IMR-90 (cell line): ENCODE measurements around the gene RGS13. TPM values are rescaled to one million over a fixed set of nuclear protein-coding genes. Genes with fewer than 3 reads are reported as not detected.

ENCODE experiments used
- ATAC-seq: fragments of 200-7000 bp; cut with Tn5 transposase; 2 replicates; pipeline ENCODE4 v1.9.1; 2020; ENCODE audit warnings: low read depth, mild to moderate bottlenecking, moderate library complexity
- BruUV-seq: library from RNA; stranded (reverse); fragments of 400-500 nt; replicated peaks from 2 replicates; lab custom pipeline; 2021; lab: Mats Ljungman, UMichigan
- CTCF ChIA-PET: fragments of 300-600 bp; formaldehyde crosslinking; extraction: SDS; loops from one replicate; lab custom pipeline; 2021; ENCODE audit warnings: antibody characterized with exemption; lab: Yijun Ruan, JAX
- POLR2A ChIA-PET: fragments of 300-600 bp; sonication (Branson Sonifier 250); formaldehyde crosslinking; loops from one replicate; lab custom pipeline; 2022; ENCODE audit warnings: antibody characterized with exemption; ENCODE audit not compliant: unreplicated experiment; lab: Charles Lee
- DNase-seq: peaks from one replicate; pipeline ENCODE4 v3.0.0; 2013
- H2AFZ ChIP-seq: replicated peaks from 2 replicates; pipeline ENCODE3; 2013; ENCODE audit warnings: low read length, mild to moderate bottlenecking; ENCODE audit not compliant: poor library complexity
- H2AK5ac ChIP-seq: 2 replicates; pipeline ENCODE4 v1.6.1; 2013; ENCODE audit warnings: low read depth, low read length, inconsistent platforms
- H2AK9ac ChIP-seq: replicated peaks from 2 replicates; pipeline ENCODE3; 2013; ENCODE audit warnings: mild to moderate bottlenecking, low read depth, low read length, moderate library complexity; ENCODE audit not compliant: poor library complexity
- H2BK120ac ChIP-seq: 2 replicates; pipeline ENCODE4 v1.6.1; 2013; ENCODE audit warnings: low read depth, low read length, inconsistent platforms
- H2BK15ac ChIP-seq: 3 replicates; pipeline ENCODE4 v1.6.1; 2013; ENCODE audit warnings: low read depth, low read length, inconsistent platforms
- H2BK20ac ChIP-seq: 2 replicates; pipeline ENCODE4 v1.6.1; 2013; ENCODE audit warnings: low read depth, mild to moderate bottlenecking, inconsistent platforms, low read length, moderate library complexity
- H2BK5ac ChIP-seq: 2 replicates; pipeline ENCODE4 v1.6.1; 2013; ENCODE audit warnings: mild to moderate bottlenecking, low read depth, low read length, inconsistent platforms; ENCODE audit not compliant: poor library complexity, severe bottlenecking
- H3K14ac ChIP-seq: replicated peaks from 2 replicates; pipeline ENCODE4 v1.6.1; 2013; ENCODE audit warnings: low read depth, low read length, inconsistent platforms
- H3K18ac ChIP-seq: 2 replicates; pipeline ENCODE4 v1.6.1; 2013; ENCODE audit warnings: low read depth, low read length, control low read depth
- H3K23ac ChIP-seq: 2 replicates; pipeline ENCODE4 v1.6.1; 2013; ENCODE audit warnings: low read depth, low read length, inconsistent platforms
- H3K27ac ChIP-seq: 2 replicates; pipeline ENCODE4 v1.5.1; 2013; ENCODE audit warnings: mild to moderate bottlenecking, control low read depth, low read length; ENCODE audit not compliant: insufficient read depth
- H3K27me3 ChIP-seq: 2 replicates; pipeline ENCODE4 v1.6.1; 2013; ENCODE audit warnings: low read length; ENCODE audit not compliant: control insufficient read depth, insufficient read depth
- H3K36me3 ChIP-seq: 2 replicates; pipeline ENCODE4 v1.6.1; 2013; ENCODE audit warnings: low read length, mixed read lengths; ENCODE audit not compliant: control insufficient read depth, insufficient read depth
- H3K4ac ChIP-seq: 2 replicates; pipeline ENCODE4 v1.6.1; 2013; ENCODE audit warnings: low read depth, low read length, inconsistent platforms
- H3K4me1 ChIP-seq: 2 replicates; pipeline ENCODE4 v1.6.1; 2013; ENCODE audit warnings: low read length, mixed read lengths; ENCODE audit not compliant: control insufficient read depth, insufficient read depth
- H3K4me2 ChIP-seq: 2 replicates; pipeline ENCODE4 v1.6.1; 2013; ENCODE audit warnings: low read depth, mild to moderate bottlenecking, control low read depth, low read length, moderate library complexity
- H3K4me3 ChIP-seq: 2 replicates; pipeline ENCODE4 v1.5.1; 2013; ENCODE audit warnings: low read depth, mild to moderate bottlenecking, control low read depth, low read length, moderate library complexity; ENCODE audit not compliant: insufficient read depth
- H3K56ac ChIP-seq: 2 replicates; pipeline ENCODE4 v1.6.1; 2013; ENCODE audit warnings: low read length, inconsistent platforms; ENCODE audit not compliant: insufficient read depth; ENCODE audit errors: extremely low read depth
- H3K79me1 ChIP-seq, 2 experiments: 2 replicates each; pipeline ENCODE4 v1.6.1; 2013; ENCODE audit warnings: low read length in 2 of 2, inconsistent platforms in 1 of 2, low read depth in 1 of 2
- H3K9ac ChIP-seq: 2 replicates; pipeline ENCODE4 v1.6.1; 2013; ENCODE audit warnings: low read depth, low read length, control low read depth
- H3K9me1 ChIP-seq: 2 replicates; pipeline ENCODE4 v1.6.1; 2013; ENCODE audit warnings: low read length, inconsistent platforms; ENCODE audit not compliant: insufficient read depth
- H3K9me3 ChIP-seq: 2 replicates; pipeline ENCODE4 v1.6.1; 2013; ENCODE audit warnings: low read length; ENCODE audit not compliant: control insufficient read depth, insufficient read depth
- H4K20me1 ChIP-seq: 2 replicates; pipeline ENCODE4 v1.6.1; 2013; ENCODE audit warnings: low read length, inconsistent platforms; ENCODE audit not compliant: insufficient read depth
- H4K5ac ChIP-seq: 2 replicates; pipeline ENCODE4 v1.6.1; 2013; ENCODE audit warnings: mild to moderate bottlenecking, low read depth, low read length, control low read depth
- H4K8ac ChIP-seq, 2 experiments: 2 replicates each; pipeline ENCODE4 v1.6.1; 2013; ENCODE audit warnings: low read depth in 2 of 2, low read length in 2 of 2, control low read depth in 1 of 2, inconsistent platforms in 1 of 2
- H4K91ac ChIP-seq: 2 replicates; pipeline ENCODE4 v1.6.1; 2013; ENCODE audit warnings: low read depth, low read length, inconsistent platforms; ENCODE audit not compliant: insufficient read depth
- BHLHE40 ChIP-seq: fragments of 150-350 bp; IDR thresholded peaks from 2 replicates; pipeline ENCODE4 v1.6.1; 2016; ENCODE audit warnings: mild to moderate bottlenecking, low read depth, low read length
- CHD1 ChIP-seq: IDR thresholded peaks from 2 replicates; pipeline ENCODE4 v1.6.1; 2012; ENCODE audit warnings: low read depth, low read length, improper control_type of control experiment
- CTCF ChIP-seq: conservative IDR thresholded peaks from 2 replicates; pipeline ENCODE4 v1.5.1; 2012; ENCODE audit warnings: mild to moderate bottlenecking, low read depth, low read length, improper control_type of control experiment
- FOS ChIP-seq: fragments of 150-350 bp; IDR thresholded peaks from 2 replicates; pipeline ENCODE4 v1.6.1; 2016; ENCODE audit warnings: low read depth, low read length
- MAZ ChIP-seq: IDR thresholded peaks from 2 replicates; pipeline ENCODE4 v1.6.1; 2012; ENCODE audit warnings: low read depth, mild to moderate bottlenecking, low read length, improper control_type of control experiment, moderate library complexity, borderline replicate concordance
- NFE2L2 ChIP-seq: fragments of 150-350 bp; IDR thresholded peaks from 2 replicates; pipeline ENCODE4 v1.6.1; 2016; ENCODE audit warnings: low read depth, mild to moderate bottlenecking, low read length
- RAD21 ChIP-seq: IDR thresholded peaks from 2 replicates; pipeline ENCODE4 v1.6.1; 2012; ENCODE audit warnings: low read length, improper control_type of control experiment
- RCOR1 ChIP-seq: IDR thresholded peaks from 2 replicates; pipeline ENCODE4 v1.6.1; 2012; ENCODE audit warnings: mild to moderate bottlenecking, low read length, improper control_type of control experiment; ENCODE audit not compliant: insufficient replicate concordance
- SMC3 ChIP-seq: fragments of 150-350 bp; IDR thresholded peaks from 2 replicates; pipeline ENCODE4 v1.6.1; 2016; ENCODE audit warnings: low read depth, mild to moderate bottlenecking, antibody characterized with exemption, low read length, moderate library complexity
- whole genome bisulfite sequencing, 2 experiments: methylation state at CpG; one replicate each; pipeline versions ENCODE4 v1.1.5 to v1.1.7; 2013; ENCODE audit warnings: missing lambda C conversion rate in 2 of 2; ENCODE audit not compliant: insufficient read length in 1 of 2; ENCODE audit errors: extremely low coverage in 2 of 2; 5-methylcytosine and 5-hydroxymethylcytosine counted together
- dilution Hi-C: fragments of 300-500 bp; cut with HindIII; formaldehyde crosslinking; loops from one replicate; pipeline ENCODE4 v1.14.3; 2018; ENCODE audit warnings: low sequenced_read_pairs; ENCODE audit not compliant: unreplicated experiment
- in situ Hi-C: fragments of 300-500 bp; cut with MboI; formaldehyde crosslinking; loops from 3 replicates; pipeline ENCODE4 v1.14.3; 2019; ENCODE audit warnings: low sequenced_read_pairs, inconsistent platforms, mixed read lengths
- intact Hi-C: fragments of 100-400 bp; cut with micrococcal nuclease; formaldehyde crosslinking; loops from 2 replicates; pipeline ENCODE4 v1.10.0; 2022
- polyA plus RNA-seq, 3 experiments: library from polyadenylated mRNA; depleted of rRNA; stranded (reverse); fragments of >200 nt; gene quantifications; 2 replicates each; pipeline ENCODE4 v1.2.3, GENCODE V29; 2012; ENCODE audit warnings: low replicate concordance in 1 of 3
- total RNA-seq: library from RNA; depleted of rRNA; stranded (reverse); fragments of >200 nt; gene quantifications from 2 replicates; pipeline ENCODE4 v1.2.3, GENCODE V29; 2012

The RGS13 gene
- total and polyA plus RNA-seq, 2 of the 4 experiments (the other 2 are of a cell fraction), result not detected

GRCh38 chr1:192706936-192707335 lies 71.0 kb downstream of the RGS13 start:
- Histone ChIP-seq H4K20me1 (no peaks in the 10 kb centered on the region), H3K4me3 (no peak overlapping the region), H3K36me3 (no peaks in the 10 kb centered on the region), H4K5ac (no peak overlapping the region), H4K8ac (no peak overlapping the region), H3K14ac (no peak overlapping the region), H4K91ac (no peak overlapping the region), H3K18ac (no peak overlapping the region), H3K23ac (no peak overlapping the region), H3K4me1 (peaks cover 10% of the 10 kb centered on the region), H2BK120ac (peak overlapping the region; percentile 48; the same call in 1 of the 2 replicates), H3K79me1 (no peaks in the 10 kb centered on the region), H3K27me3 (no peaks in the 10 kb centered on the region), H3K4me2 (no peak overlapping the region), H3K4ac (0 out of 2 replicates have a peak overlapping the region, but pooled peaks have one; percentile 24), H2AK5ac (no peak overlapping the region), H3K9ac (no peak overlapping the region), H3K9me1 (peaks cover 4% of the 10 kb centered on the region; the same call in 1 of the 2 replicates), H2BK20ac (0 out of 2 replicates have a peak overlapping the region, but pooled peaks have one; percentile 20), H2AFZ (no peak overlapping the region), H3K56ac (no peak overlapping the region), H2AK9ac (no peak overlapping the region), H2BK15ac (0 out of 3 replicates have a peak overlapping the region, but pooled peaks have one; percentile 10), H2BK5ac (no peak overlapping the region), H3K27ac (no peak overlapping the region), H3K9me3 (no peaks in the 10 kb centered on the region)
- TF ChIP-seq FOS (no peak), CTCF (no peak), MAZ (no peak), BHLHE40 (no peak), NFE2L2 (no peak), RAD21 (no peak), RCOR1 (no peak), CHD1 (no peak), SMC3 (no peak)
- ChIA-PET CTCF (no interaction called here), POLR2A (no interaction called here)
- no TSS peak for BruUV-seq
- dilution Hi-C loops, result no loop called here
- in situ Hi-C loops, result no loop called here
- intact Hi-C loops, result no loop called here
- peak; percentile 19 for DNase-seq
- WGBS, 2 experiments, result no CpG with 5 or more reads among the region's 2 CpGs
- peak; percentile 16; the same call in 1 of the 2 replicates for ATAC-seq
